MM.1S (cell line): Measurements from ENCODE around the gene SNTN.
"Not testable (repeated sequence)": the region's sequence is repeated elsewhere in the genome, so short reads cannot be mapped to it uniquely, and the experiment has no call there.

ENCODE experiments used
- DNase-seq: peaks from one replicate; pipeline ENCODE4 v3.0.0-alpha.2; 2015
- H2AFZ ChIP-seq: fragments of 300-600 bp; sonication (generic); 2 replicates; pipeline ENCODE4 v1.6.0; 2016; ENCODE audit warnings: antibody characterized with exemption, low read length
- H3F3A ChIP-seq: fragments of 300-600 bp; sonication (generic); 2 replicates; pipeline ENCODE4 v1.6.1; 2016; ENCODE audit warnings: mild to moderate bottlenecking, antibody characterized with exemption, low read length, moderate library complexity, mixed read lengths; ENCODE audit not compliant: insufficient read depth
- H3K27ac ChIP-seq: fragments of 300-600 bp; sonication (generic); 2 replicates; pipeline ENCODE4 v1.5.1; 2016; ENCODE audit warnings: mild to moderate bottlenecking, low read length
- H3K27me3 ChIP-seq: fragments of 300-600 bp; sonication (generic); replicated peaks from 2 replicates; pipeline ENCODE4 v1.6.0; 2016; ENCODE audit warnings: low read length; ENCODE audit not compliant: insufficient read depth
- H3K36me3 ChIP-seq: fragments of 300-600 bp; sonication (generic); replicated peaks from 2 replicates; pipeline ENCODE4 v1.6.1; 2016; ENCODE audit warnings: mild to moderate bottlenecking, low read length, mixed read lengths; ENCODE audit not compliant: insufficient read depth
- H3K4me1 ChIP-seq: fragments of 300-600 bp; sonication (generic); 2 replicates; pipeline ENCODE4 v1.6.1; 2016; ENCODE audit warnings: low read length, mixed read lengths
- H3K4me2 ChIP-seq: fragments of 300-600 bp; sonication (generic); 2 replicates; pipeline ENCODE4 v1.6.0; 2016; ENCODE audit warnings: low read depth, low read length
- H3K4me3 ChIP-seq: fragments of 300-600 bp; sonication (generic); 2 replicates; pipeline ENCODE4 v1.5.1; 2016; ENCODE audit warnings: low read length, mixed read lengths
- H3K79me2 ChIP-seq: fragments of 300-600 bp; sonication (generic); 2 replicates; pipeline ENCODE4 v1.6.1; 2016; ENCODE audit warnings: mixed run types, low read length, mixed read lengths
- H3K9ac ChIP-seq: fragments of 300-600 bp; sonication (generic); 2 replicates; pipeline ENCODE4 v1.6.1; 2016; ENCODE audit warnings: low read length, mixed read lengths
- H3K9me2 ChIP-seq: fragments of 300-600 bp; sonication (generic); replicated peaks from 2 replicates; pipeline ENCODE4 v1.6.1; 2016; ENCODE audit warnings: mild to moderate bottlenecking, low read length, mixed read lengths; ENCODE audit not compliant: insufficient read depth
- H3K9me3 ChIP-seq: fragments of 300-600 bp; sonication (generic); replicated peaks from 2 replicates; pipeline ENCODE4 v1.6.1; 2016; ENCODE audit warnings: mild to moderate bottlenecking, low read length, mixed read lengths; ENCODE audit not compliant: insufficient read depth
- H4K20me1 ChIP-seq: fragments of 300-600 bp; sonication (generic); 2 replicates; pipeline ENCODE4 v1.6.1; 2016; ENCODE audit warnings: mild to moderate bottlenecking, low read length, moderate library complexity, mixed read lengths; ENCODE audit not compliant: insufficient read depth
- EZH2 ChIP-seq: fragments of 300-600 bp; sonication (generic); optimal IDR thresholded peaks from 2 replicates; pipeline ENCODE3; 2017; ENCODE audit warnings: low read depth, mild to moderate bottlenecking, antibody characterized with exemption, low read length, mixed read lengths
- EZH2phosphoT487 ChIP-seq: fragments of 300-600 bp; sonication (generic); IDR thresholded peaks from 2 replicates; pipeline ENCODE4 v1.6.1; 2018; ENCODE audit warnings: antibody characterized with exemption, low read length
- TF ChIP-seq, protein P1 (sequence below): fragments of 300-600 bp; sonication (generic); IDR thresholded peaks from 2 replicates; pipeline ENCODE4 v1.5.1; 2016; ENCODE audit warnings: antibody characterized with exemption, low read length, mixed read lengths

Gene SNTN

DNA sequence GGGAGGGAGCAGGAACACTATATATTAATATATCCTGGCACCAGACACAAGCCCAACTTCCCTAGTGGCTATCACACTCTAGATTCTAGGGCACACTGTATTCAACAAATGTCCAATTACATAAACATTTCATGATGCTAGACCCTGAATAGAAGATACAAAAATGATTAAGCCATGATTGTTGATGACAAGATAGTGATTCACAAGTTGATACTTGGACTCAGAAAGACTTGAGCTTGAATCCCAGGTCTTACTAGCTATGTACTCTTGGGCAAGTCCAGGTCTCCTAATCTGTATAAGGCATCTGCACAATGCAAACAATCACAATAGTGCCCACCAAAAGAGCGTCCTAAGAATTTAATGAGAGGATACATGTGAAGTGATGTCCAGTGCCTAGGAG is 10.0 kb upstream of the SNTN start:
- Histone ChIP-seq H3F3A (no peaks in the 10 kb centered on the region), H3K9me3 (no peaks in the 10 kb centered on the region), H2AFZ (no peak overlapping the region), H3K36me3 (no peaks in the 10 kb centered on the region), H3K4me3 (no peak overlapping the region), H3K27me3 (no peaks in the 10 kb centered on the region), H3K9ac (no peak overlapping the region), H3K9me2 (no peaks in the 10 kb centered on the region), H3K79me2 (no peaks in the 10 kb centered on the region), H3K4me2 (no peak overlapping the region), H4K20me1 (no peaks in the 10 kb centered on the region), H3K27ac (no peak overlapping the region), H3K4me1 (no peaks in the 10 kb centered on the region)
- TF ChIP-seq, protein P1, sequence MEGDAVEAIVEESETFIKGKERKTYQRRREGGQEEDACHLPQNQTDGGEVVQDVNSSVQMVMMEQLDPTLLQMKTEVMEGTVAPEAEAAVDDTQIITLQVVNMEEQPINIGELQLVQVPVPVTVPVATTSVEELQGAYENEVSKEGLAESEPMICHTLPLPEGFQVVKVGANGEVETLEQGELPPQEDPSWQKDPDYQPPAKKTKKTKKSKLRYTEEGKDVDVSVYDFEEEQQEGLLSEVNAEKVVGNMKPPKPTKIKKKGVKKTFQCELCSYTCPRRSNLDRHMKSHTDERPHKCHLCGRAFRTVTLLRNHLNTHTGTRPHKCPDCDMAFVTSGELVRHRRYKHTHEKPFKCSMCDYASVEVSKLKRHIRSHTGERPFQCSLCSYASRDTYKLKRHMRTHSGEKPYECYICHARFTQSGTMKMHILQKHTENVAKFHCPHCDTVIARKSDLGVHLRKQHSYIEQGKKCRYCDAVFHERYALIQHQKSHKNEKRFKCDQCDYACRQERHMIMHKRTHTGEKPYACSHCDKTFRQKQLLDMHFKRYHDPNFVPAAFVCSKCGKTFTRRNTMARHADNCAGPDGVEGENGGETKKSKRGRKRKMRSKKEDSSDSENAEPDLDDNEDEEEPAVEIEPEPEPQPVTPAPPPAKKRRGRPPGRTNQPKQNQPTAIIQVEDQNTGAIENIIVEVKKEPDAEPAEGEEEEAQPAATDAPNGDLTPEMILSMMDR: no peak
- TF ChIP-seq EZH2phosphoT487 (no peak), EZH2 (no peak)
- no peak for DNase-seq

DNA sequence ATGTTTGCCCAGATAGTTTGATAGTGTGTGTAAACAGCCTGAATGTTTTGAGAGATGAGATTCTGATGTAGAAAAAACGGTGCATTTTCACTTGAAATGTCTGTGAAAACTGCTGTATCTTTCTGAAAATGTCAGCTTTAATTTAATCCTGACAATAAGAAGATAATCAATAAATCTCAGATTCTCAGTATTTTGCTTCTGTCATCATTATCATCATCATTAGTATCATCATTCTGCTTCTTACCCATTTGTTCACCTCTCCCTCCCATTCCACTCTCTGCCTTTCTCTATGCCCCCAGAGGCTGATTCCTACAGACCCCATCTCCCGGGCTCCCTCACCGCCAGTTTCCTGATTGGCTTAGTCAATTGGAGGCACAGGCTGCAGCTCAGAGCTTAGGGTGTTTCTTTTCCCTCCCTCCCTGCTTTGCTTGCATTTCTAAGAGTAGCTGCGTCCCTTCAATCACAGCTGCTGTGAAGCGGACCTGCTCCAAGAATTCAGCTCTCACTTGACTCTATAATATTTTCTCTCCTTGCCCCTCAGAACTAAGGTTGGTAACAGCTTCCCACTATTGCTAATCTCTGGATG is 8.2 kb upstream of the SNTN start:
- Histone ChIP-seq H3K36me3 (no peaks in the 10 kb centered on the region), H3K9me3 (no peaks in the 10 kb centered on the region), H3K4me1 (no peaks in the 10 kb centered on the region), H2AFZ (no peak overlapping the region), H3K79me2 (no peaks in the 10 kb centered on the region), H3K27me3 (no peaks in the 10 kb centered on the region), H4K20me1 (no peaks in the 10 kb centered on the region), H3K9ac (no peak overlapping the region), H3K9me2 (no peaks in the 10 kb centered on the region), H3K4me2 (no peak overlapping the region), H3F3A (no peaks in the 10 kb centered on the region), H3K4me3 (no peak overlapping the region), H3K27ac (no peak overlapping the region)
- no peak for DNase-seq
- TF ChIP-seq, protein P1: no peak
- no peak for TF ChIP-seq EZH2phosphoT487
- TF ChIP-seq EZH2: no peak

DNA sequence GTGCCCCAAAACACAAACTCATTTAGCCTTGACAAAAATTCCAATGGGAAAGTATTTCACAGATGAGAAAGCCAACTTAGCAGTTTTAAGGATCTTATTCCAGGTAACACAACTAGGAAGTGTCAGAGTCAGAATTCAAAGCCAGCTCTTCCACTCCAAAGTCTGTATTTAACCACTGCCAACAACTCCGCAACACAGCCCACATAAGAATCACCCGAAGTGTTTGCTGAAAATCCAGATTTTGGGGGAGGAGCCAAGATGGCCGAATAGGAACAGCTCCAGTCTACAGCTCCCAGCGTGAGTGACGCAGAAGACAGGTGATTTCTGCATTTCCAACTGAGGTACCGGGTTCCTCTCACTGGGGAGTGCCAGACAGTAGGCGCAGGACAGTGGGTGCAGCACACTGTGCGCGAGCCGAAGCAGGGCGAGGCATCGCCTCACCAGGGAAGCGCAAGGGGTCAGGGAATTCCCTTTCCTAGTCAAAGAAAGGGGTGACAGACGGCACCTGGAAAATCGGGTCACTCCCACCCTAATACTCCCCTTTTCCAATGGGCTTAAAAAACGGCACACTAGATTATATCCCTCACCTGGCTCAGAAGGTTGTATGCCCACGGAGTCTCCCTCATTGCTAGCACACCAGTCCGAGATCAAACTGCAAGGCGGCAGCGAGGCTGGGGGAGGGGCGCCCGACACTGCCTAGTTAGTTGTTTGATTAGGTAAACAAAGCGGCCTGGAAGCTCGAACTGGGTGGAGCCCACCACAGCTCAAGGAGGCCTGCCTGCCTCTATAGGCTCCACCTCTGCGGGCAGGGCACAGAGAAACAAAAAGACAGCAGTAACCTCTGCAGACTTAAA is 7.3 kb upstream of the SNTN start:
- not testable (repeated sequence) for H3K4me2 ChIP-seq, H3K9me3 ChIP-seq, H2AFZ ChIP-seq, DNase-seq, H3K79me2 ChIP-seq, H3K9me2 ChIP-seq, H3K9ac ChIP-seq, H3K27me3 ChIP-seq, H3F3A ChIP-seq, H3K4me1 ChIP-seq, H3K4me3 ChIP-seq, H3K36me3 ChIP-seq, H4K20me1 ChIP-seq, H3K27ac ChIP-seq

DNA sequence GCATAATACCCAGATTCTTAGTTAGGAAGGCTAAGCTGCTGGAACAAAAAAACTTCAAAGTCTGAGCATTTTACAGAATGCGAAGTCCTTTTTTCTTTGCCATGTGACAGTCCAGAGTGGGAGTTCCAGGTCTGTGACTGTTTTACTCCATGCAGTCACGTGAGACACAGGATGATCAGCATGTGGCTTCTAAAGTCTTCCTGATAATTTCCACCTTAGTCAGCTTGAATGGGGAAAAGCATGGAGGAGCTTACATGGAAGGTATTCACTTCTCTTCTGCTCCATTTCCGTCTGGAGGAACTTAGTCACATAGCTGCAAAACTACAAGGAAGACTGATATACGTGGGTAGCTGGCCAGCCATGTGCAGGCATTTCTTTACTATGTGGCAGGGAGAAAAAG is 1.7 kb downstream of the SNTN start:
- Histone ChIP-seq H3K4me3 (no peak overlapping the region), H3K9me3 (no peaks in the 10 kb centered on the region), H3F3A (no peaks in the 10 kb centered on the region), H3K27me3 (no peaks in the 10 kb centered on the region), H3K9ac (no peak overlapping the region), H3K4me1 (no peaks in the 10 kb centered on the region), H3K4me2 (no peak overlapping the region), H3K36me3 (no peaks in the 10 kb centered on the region), H3K9me2 (no peaks in the 10 kb centered on the region), H2AFZ (no peak overlapping the region), H3K27ac (no peak overlapping the region), H3K79me2 (no peaks in the 10 kb centered on the region), H4K20me1 (no peaks in the 10 kb centered on the region)
- no peak for DNase-seq
- TF ChIP-seq, protein P1: no peak
- TF ChIP-seq EZH2phosphoT487 (no peak), EZH2 (no peak)
